K562 (cell line): ENCODE results near the gene NHSL2. TPM values are rescaled to one million over a fixed set of nuclear protein-coding genes. Genes with fewer than 3 reads are reported as not detected.

Source experiments
- ATAC-seq: fragments of 200-7000 bp; cut with Tn5 transposase; 3 replicates; pipeline ENCODE4 v1.9.1; 2020; ENCODE audit warnings: moderate library complexity
- BruUV-seq: library from RNA; stranded (reverse); fragments of 400-500 nt; replicated peaks from 2 replicates; lab custom pipeline; 2021; lab: Mats Ljungman, UMichigan
- CTCF ChIA-PET: fragments of 300-600 bp; formaldehyde crosslinking; extraction: SDS; loops from one replicate; lab custom pipeline; 2021; ENCODE audit warnings: low intra/inter-chr PET ratio; lab: Yijun Ruan, JAX
- POLR2A ChIA-PET: fragments of 300-600, 350-650 bp; sonication (Branson Sonifier 250); formaldehyde crosslinking; extraction: SDS; loops from one replicate; lab custom pipeline; 2021; ENCODE audit warnings: antibody characterized with exemption, inconsistent platforms; lab: Yijun Ruan, JAX
- DNase-seq, 4 experiments: peaks; one replicate each; pipeline versions ENCODE4 v3.0.0 to v3.0.0-alpha.2; 2011 to 2018; ENCODE audit warnings: low spot score in 3 of 4, mixed read lengths in 3 of 4; ENCODE audit errors: extremely low read depth in 1 of 4
- FAIRE-seq: peaks from 2 replicates; lab custom pipeline; 2011; peaks lifted over from hg19 to GRCh38; lab: Jason Lieb, UNC
- H2AFZ ChIP-seq: 2 replicates; pipeline ENCODE4 v1.6.0; 2011; ENCODE audit warnings: low read depth, low read length, control low read depth, inconsistent platforms
- H3K27ac ChIP-seq: fragments of 200-600 bp; 3 replicates; pipeline ENCODE4 v1.8.0; 2011; ENCODE audit warnings: low read depth, mild to moderate bottlenecking, control low read depth, inconsistent platforms, low read length, moderate library complexity, mixed read lengths; ENCODE audit errors: extremely low read depth
- H3K27me3 ChIP-seq, 2 experiments: fragments of 300-600 bp in 1 of 2; 2 replicates in 1 of 2; 3 replicates in 1 of 2; pipeline versions ENCODE4 v1.6.0 to v1.8.0; 2011; ENCODE audit warnings: inconsistent platforms in 2 of 2, low read length in 2 of 2, mild to moderate bottlenecking in 1 of 2, mixed read lengths in 1 of 2, moderate library complexity in 1 of 2; ENCODE audit not compliant: control insufficient read depth in 2 of 2, insufficient read depth in 2 of 2
- H3K36me3 ChIP-seq: fragments of 300-600 bp; 3 replicates; pipeline ENCODE4 v1.8.0; 2011; ENCODE audit warnings: mild to moderate bottlenecking, low read length, inconsistent platforms; ENCODE audit not compliant: control insufficient read depth, insufficient read depth
- H3K4me1 ChIP-seq, 2 experiments: fragments of 200-600 bp in 1 of 2; replicated peaks in 1 of 2; 2 replicates in 1 of 2; 3 replicates in 1 of 2; pipeline versions ENCODE4 v1.5.1 to v1.8.0; 2011; ENCODE audit warnings: inconsistent platforms in 2 of 2, low read length in 2 of 2, mild to moderate bottlenecking in 1 of 2, mixed read lengths in 1 of 2, moderate library complexity in 1 of 2; ENCODE audit not compliant: control insufficient read depth in 2 of 2, insufficient read depth in 2 of 2
- H3K4me2 ChIP-seq: 2 replicates; pipeline ENCODE4 v1.6.1; 2011; ENCODE audit warnings: low read length, control low read depth, inconsistent platforms, mixed read lengths; ENCODE audit not compliant: insufficient read depth
- H3K4me3 ChIP-seq: fragments of 200-600 bp; sonication (generic), shearing (Covaris generic); 2 replicates; pipeline ENCODE4 v1.5.1; 2016; ENCODE audit warnings: control low read depth, inconsistent platforms
- H3K79me2 ChIP-seq: fragments of 200-600 bp; 3 replicates; pipeline ENCODE4 v1.8.0; 2011; ENCODE audit warnings: low read length, inconsistent platforms; ENCODE audit not compliant: control insufficient read depth, insufficient read depth
- H3K9ac ChIP-seq, 2 experiments: 2 replicates each; pipeline versions ENCODE4 v1.6.0 to v1.6.1; 2011; ENCODE audit warnings: low read depth in 2 of 2, low read length in 2 of 2, control low read depth in 1 of 2, inconsistent platforms in 1 of 2, mild to moderate bottlenecking in 1 of 2, mixed read lengths in 1 of 2; ENCODE audit not compliant: insufficient read depth in 1 of 2
- H3K9me1 ChIP-seq: one replicate; pipeline ENCODE4 v1.6.0; 2011; ENCODE audit warnings: inconsistent platforms, mild to moderate bottlenecking, low read length, moderate library complexity; ENCODE audit not compliant: control insufficient read depth, insufficient read depth
- H3K9me3 ChIP-seq: replicated peaks from 2 replicates; pipeline ENCODE4 v1.5.1; 2011; ENCODE audit warnings: low read depth, low read length, inconsistent platforms; ENCODE audit not compliant: control insufficient read depth, insufficient read depth
- H4K20me1 ChIP-seq: replicated peaks from 2 replicates; pipeline ENCODE4 v1.6.1; 2011; ENCODE audit warnings: low read length, inconsistent platforms, mixed read lengths; ENCODE audit not compliant: control insufficient read depth, insufficient read depth
- BMI1 ChIP-seq: fragments of 150-350 bp; IDR thresholded peaks from 2 replicates; pipeline ENCODE4 v1.6.1; 2014; ENCODE audit warnings: low read length
- CBX5 ChIP-seq: IDR thresholded peaks from 2 replicates; pipeline ENCODE4 v1.6.1; 2014; ENCODE audit warnings: low read depth, borderline replicate concordance
- CHD1 ChIP-seq: fragments of 200-600 bp; sonication (generic); IDR thresholded peaks from one replicate; pipeline ENCODE4 v1.6.1; 2012; ENCODE audit warnings: mild to moderate bottlenecking, moderate library complexity, low read length, inconsistent platforms
- CHD2 ChIP-seq: IDR thresholded peaks from 2 replicates; pipeline ENCODE4 v1.6.1; 2011; ENCODE audit warnings: low read depth, low read length
- EGR1 ChIP-seq: fragments of 450-650 bp; conservative IDR thresholded peaks from 2 replicates; pipeline ENCODE4 v1.6.1; 2017; ENCODE audit warnings: mild to moderate bottlenecking
- ELF1 ChIP-seq: fragments of 200-800 bp; sonication (Bioruptor generic); IDR thresholded peaks from 2 replicates; pipeline ENCODE4 v1.6.1; 2016; ENCODE audit warnings: missing genetic modification characterization, missing compliant biosample characterization
- FIP1L1 ChIP-seq: fragments of 200-400 bp; formaldehyde crosslinking; IDR thresholded peaks from 2 replicates; pipeline ENCODE4 v1.6.1; 2018; ENCODE audit warnings: mild to moderate bottlenecking, low read depth, low read length; ENCODE audit not compliant: poor library complexity, severe bottlenecking
- HNRNPH1 ChIP-seq: fragments of 200-400 bp; formaldehyde crosslinking; optimal IDR thresholded peaks from 2 replicates; pipeline ENCODE3; 2017; ENCODE audit warnings: low read depth, mild to moderate bottlenecking, low read length, moderate library complexity
- HNRNPLL ChIP-seq: fragments of 200-400 bp; formaldehyde crosslinking; IDR thresholded peaks from 2 replicates; pipeline ENCODE4 v1.6.1; 2017; ENCODE audit warnings: low read length, low read depth, mild to moderate bottlenecking; ENCODE audit not compliant: poor library complexity, severe bottlenecking
- ID3 ChIP-seq, 2 experiments: fragments of 250-450 bp in 1 of 2; fragments of 450-650 bp in 1 of 2; sonication (Bioruptor Pico) in 1 of 2; IDR thresholded peaks; 2 replicates each; pipeline versions ENCODE4 v1.6.1 to v1.8.0; 2016 to 2021; ENCODE audit warnings: mild to moderate bottlenecking in 2 of 2, moderate library complexity in 2 of 2, missing compliant biosample characterization in 1 of 2, missing genetic modification characterization in 1 of 2
- PML ChIP-seq: IDR thresholded peaks from 2 replicates; pipeline ENCODE4 v1.6.1; 2012; ENCODE audit warnings: low read length, inconsistent platforms
- POLR3A ChIP-seq: IDR thresholded peaks from 2 replicates; pipeline ENCODE4 v1.6.1; 2011; ENCODE audit warnings: borderline replicate concordance, mild to moderate bottlenecking, moderate library complexity; ENCODE audit not compliant: insufficient read length, insufficient read depth; ENCODE audit errors: extremely low read depth
- TCF7 ChIP-seq: sonication (generic); IDR thresholded peaks from 2 replicates; pipeline ENCODE4 v1.6.1; 2016; ENCODE audit warnings: antibody characterized with exemption, borderline replicate concordance
- TEAD2 ChIP-seq: fragments of 450-650 bp; IDR thresholded peaks from 2 replicates; pipeline ENCODE4 v1.6.1; 2016; ENCODE audit warnings: missing genetic modification characterization, control low read depth, missing compliant biosample characterization
- ZBTB8A ChIP-seq: fragments of 450-650 bp; IDR thresholded peaks from 2 replicates; pipeline ENCODE4 v1.6.1; 2018; ENCODE audit warnings: mild to moderate bottlenecking, moderate library complexity; ENCODE audit not compliant: partially characterized antibody
- ZNF316 ChIP-seq: fragments of 450-650 bp; IDR thresholded peaks from 2 replicates; pipeline ENCODE4 v1.6.1; 2016
- ZNF41 ChIP-seq: fragments of 250-450 bp; sonication (Bioruptor Pico); conservative IDR thresholded peaks from 2 replicates; pipeline ENCODE4 v1.4.0; 2020; ENCODE audit warnings: mild to moderate bottlenecking
- ZNF431 ChIP-seq: sonication (generic); formaldehyde crosslinking; IDR thresholded peaks from 2 replicates; pipeline ENCODE4 v1.8.0; 2022; ENCODE audit warnings: mild to moderate bottlenecking, missing genetic modification reagents
- ZNF449 ChIP-seq: fragments of 250-450 bp; sonication (Bioruptor Pico); IDR thresholded peaks from 2 replicates; pipeline ENCODE4 v1.8.0; 2022; ENCODE audit warnings: moderate library complexity, mild to moderate bottlenecking, inconsistent platforms
- WGBS: fragments of 100-300 bp; shearing (Covaris generic); methylation state at CpG from one replicate; pipeline ENCODE4 v1.1.6; 2016; ENCODE audit warnings: low coverage, mixed read lengths; ENCODE audit not compliant: insufficient coverage; ENCODE audit errors: missing lambda C conversion rate; 5-methylcytosine and 5-hydroxymethylcytosine counted together
- in situ Hi-C: fragments of 300-500 bp; cut with MboI; formaldehyde crosslinking; loops from 4 replicates; pipeline ENCODE4 v1.15.0; 2018; ENCODE audit warnings: inconsistent platforms, mixed read lengths
- intact Hi-C: fragments of 100-400 bp; cut with micrococcal nuclease; formaldehyde crosslinking; loops from 2 replicates; pipeline ENCODE4 v1.14.2; 2022
- polyA plus RNA-seq, 8 experiments: library from polyadenylated mRNA; depleted of rRNA in 4 of 8; stranded (reverse) in 5 of 8; unstranded in 3 of 8; fragments of >200 nt; fragmentation: Nextera tagmentation in 2 of 8; fragmentation: Illumina TruSeq in 1 of 8; extraction: Ambion mirVana in 2 of 8; extraction: Trizol in 1 of 8; gene quantifications; 2 replicates each; pipeline versions ENCODE4 v1.2.1 to v1.2.3, GENCODE V29; 2011 to 2014; ENCODE audit warnings: inconsistent platforms in 1 of 8, missing spikeins in 1 of 8
- total RNA-seq, 7 experiments: library from RNA; depleted of rRNA in 6 of 7; stranded (reverse); fragments of >200 nt in 6 of 7; fragmentation: Illumina TruSeq in 2 of 7; extraction: Trizol in 2 of 7; gene quantifications; 2 replicates each; pipeline versions ENCODE4 v1.2.1 to v1.2.3, GENCODE V29; 2011 to 2021; ENCODE audit warnings: low replicate concordance in 1 of 7

NHSL2 gene
- total and polyA plus RNA-seq, 9 of the 15 experiments (the other 6 are each of a cell fraction or from before 2014, with no cell fraction given): 0.02 TPM; not detected in 8

- peaks cover 0 to 9% of the 10 kb centered on the region in 2 experiments; a peak in 3 of 5 replicates for H3K4me1 ChIP-seq
- H3K27me3 ChIP-seq: peaks cover 0 to 4% of the 10 kb centered on the region in 2 experiments; a peak in 1 of 5 replicates
- DNase-seq (no peak), ATAC-seq (no peak), FAIRE-seq (no peak)
- H3K27ac ChIP-seq: no peak overlapping the region
- intact Hi-C loops (no loop called here), in situ Hi-C loops (no loop called here)
- no peak overlapping the region for H3K4me2 ChIP-seq
- CTCF ChIA-PET: no interaction called here
- no TSS peak for BruUV-seq
- H3K9ac ChIP-seq: no peak overlapping the region
- POLR2A ChIA-PET: no interaction called here
- H3K4me3 ChIP-seq: no peak overlapping the region
- WGBS: 0% methylated on average over 3 of the region's 3 CpGs
- H4K20me1 ChIP-seq: 0 out of 2 replicates have a peak, but pooled peaks cover 3% of the 10 kb centered on the region
- H3K9me1 ChIP-seq: no peaks in the 10 kb centered on the region
- no peaks in the 10 kb centered on the region for H3K36me3 ChIP-seq
- H3K79me2 ChIP-seq: no peaks in the 10 kb centered on the region
- no peak for TF ChIP-seq PML
- no peak for TF ChIP-seq CBX5
- no peak for TF ChIP-seq ZBTB8A
- no peak for TF ChIP-seq HNRNPH1
- no peak for TF ChIP-seq TEAD2 (tag)
- TF ChIP-seq ID3 (CRISPR knock-in tag; IDR thresholded peaks at IDR 0.05): no peak
- TF ChIP-seq ID3 (tag; IDR thresholded peaks at IDR 0.05): no peak
- TF ChIP-seq BMI1: no peak
- no peak for TF ChIP-seq HNRNPLL
- TF ChIP-seq ZNF41 (CRISPR knock-in tag): no peak
- TF ChIP-seq ZNF431 (CRISPR knock-in tag): no peak
- no peak for TF ChIP-seq CHD1
- no peak for TF ChIP-seq POLR3A
- no peak for TF ChIP-seq CHD2
- TF ChIP-seq ZNF316: no peak
- TF ChIP-seq FIP1L1: no peak
- no peak for TF ChIP-seq TCF7
- TF ChIP-seq ELF1 (tag): no peak
- TF ChIP-seq EGR1: no peak
- TF ChIP-seq ZNF449: no peak
- H2AFZ ChIP-seq: no peak overlapping the region
- H3K9me3 ChIP-seq: no peaks in the 10 kb centered on the region
Measured at GRCh38 chrX:72015383-72015782, 104.7 kb downstream of the NHSL2 start.
